GM10266 (cell line): ENCODE measurements around the gene WDFY2.

Source experiments
- DNase-seq: peaks from one replicate; pipeline ENCODE4 v3.0.0; 2012; ENCODE audit errors: extremely low spot score
- CTCF ChIP-seq: IDR thresholded peaks from 2 replicates; pipeline ENCODE4 v1.5.1; 2012; ENCODE audit warnings: mild to moderate bottlenecking, low read depth; ENCODE audit not compliant: control insufficient read depth, insufficient read depth; ENCODE audit errors: missing control alignments

The WDFY2 gene

GRCh38 chr13:51707461-51707860 lies 123.2 kb downstream of the WDFY2 start:
- no peak for DNase-seq
- no peak for TF ChIP-seq CTCF

- TF ChIP-seq CTCF: no peak
- no peak for DNase-seq
Observed at GRCh38 chr13:51713807-51714206, 129.5 kb downstream of the WDFY2 start.

- TF ChIP-seq CTCF: no peak
- DNase-seq: peak; percentile 23
Observed at GRCh38 chr13:51714663-51715168, 130.5 kb downstream of the WDFY2 start.

GRCh38 chr13:51715613-51716012 lies 131.4 kb downstream of the WDFY2 start:
- DNase-seq: no peak
- TF ChIP-seq CTCF: no peak

- DNase-seq: no peak
- TF ChIP-seq CTCF: no peak
Observed at GRCh38 chr13:51717786-51718398, 133.6 kb downstream of the WDFY2 start.

- DNase-seq: no peak
- TF ChIP-seq CTCF: no peak
Observed at GRCh38 chr13:51719394-51719793, 135.1 kb downstream of the WDFY2 start.

- no peak for TF ChIP-seq CTCF
- peak; percentile 12 for DNase-seq
Observed at GRCh38 chr13:51721496-51721895, 137.2 kb downstream of the WDFY2 start.
